ENCODE data around the gene SLC2A9.

DNA sequence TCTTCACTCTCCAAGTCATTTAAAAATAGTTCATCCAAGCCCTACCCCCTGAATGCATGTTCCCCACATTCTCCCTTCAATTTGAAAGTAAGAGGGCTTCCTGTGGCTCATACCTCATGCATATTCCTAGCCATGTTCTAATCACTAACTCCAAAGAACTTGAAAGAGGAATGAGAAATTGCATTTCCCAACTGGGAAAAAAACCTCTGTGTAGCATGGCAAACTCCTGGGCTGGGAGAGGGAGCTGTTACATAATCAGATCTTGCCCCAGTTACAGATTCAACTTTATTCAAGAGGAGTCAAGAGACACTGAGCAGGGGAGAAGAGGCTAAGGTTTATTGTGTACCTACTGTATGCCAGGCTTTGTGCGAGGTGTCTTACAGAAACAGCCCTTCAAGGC is 90.2 kb downstream of the SLC2A9 start:
- TF ChIP-seq, protein P1, sequence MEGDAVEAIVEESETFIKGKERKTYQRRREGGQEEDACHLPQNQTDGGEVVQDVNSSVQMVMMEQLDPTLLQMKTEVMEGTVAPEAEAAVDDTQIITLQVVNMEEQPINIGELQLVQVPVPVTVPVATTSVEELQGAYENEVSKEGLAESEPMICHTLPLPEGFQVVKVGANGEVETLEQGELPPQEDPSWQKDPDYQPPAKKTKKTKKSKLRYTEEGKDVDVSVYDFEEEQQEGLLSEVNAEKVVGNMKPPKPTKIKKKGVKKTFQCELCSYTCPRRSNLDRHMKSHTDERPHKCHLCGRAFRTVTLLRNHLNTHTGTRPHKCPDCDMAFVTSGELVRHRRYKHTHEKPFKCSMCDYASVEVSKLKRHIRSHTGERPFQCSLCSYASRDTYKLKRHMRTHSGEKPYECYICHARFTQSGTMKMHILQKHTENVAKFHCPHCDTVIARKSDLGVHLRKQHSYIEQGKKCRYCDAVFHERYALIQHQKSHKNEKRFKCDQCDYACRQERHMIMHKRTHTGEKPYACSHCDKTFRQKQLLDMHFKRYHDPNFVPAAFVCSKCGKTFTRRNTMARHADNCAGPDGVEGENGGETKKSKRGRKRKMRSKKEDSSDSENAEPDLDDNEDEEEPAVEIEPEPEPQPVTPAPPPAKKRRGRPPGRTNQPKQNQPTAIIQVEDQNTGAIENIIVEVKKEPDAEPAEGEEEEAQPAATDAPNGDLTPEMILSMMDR (IDR thresholded peaks at IDR 0.05): no peak
- TF ChIP-seq POLR2A (IDR thresholded peaks at IDR 0.05) (no peak), POLR2AphosphoS5 (IDR thresholded peaks at IDR 0.05) (no peak)
